Measurements from ENCODE around the gene IFITM2.

The IFITM2 gene

GRCh38 chr11:292211-293121 is 15.2 kb upstream of the IFITM2 start:
- Histone ChIP-seq H3K79me2 (ENCODE audit: control insufficient read depth, insufficient read depth, low read length, poor library complexity) (peaks cover 6% of the 10 kb centered on the region), H3K4me3 (ENCODE audit: low read depth, low read length) (no peak overlapping the region), H3K23ac (ENCODE audit: low read length) (no peak overlapping the region), H4K8ac (ENCODE audit: low read depth, low read length) (no peak overlapping the region), H3K79me1 (ENCODE audit: low read length) (peaks cover 6% of the 10 kb centered on the region), H3K9me3 (ENCODE audit: insufficient read depth, low read depth, low read length) (no peaks in the 10 kb centered on the region), H4K12ac (ENCODE audit: low read depth, low read length) (no peak overlapping the region), H3K9ac (ENCODE audit: low read length) (no peak overlapping the region), H3K4me1 (ENCODE audit: control insufficient read depth in 1 of 2, insufficient read depth in 2 of 2, low read length in 2 of 2) (peaks cover 25 to 28% of the 10 kb centered on the region in 2 experiments), H2AK5ac (ENCODE audit: low read length) (no peak overlapping the region), H2BK5ac (ENCODE audit: low read depth, low read length, poor library complexity) (no peak overlapping the region), H3K4ac (ENCODE audit: low read depth, low read length) (no peak overlapping the region), H2BK12ac (ENCODE audit: low read length) (no peak overlapping the region), H3K4me2 (ENCODE audit: low read length) (no peak overlapping the region), H4K91ac (ENCODE audit: low read depth, low read length) (no peak overlapping the region), H2BK120ac (ENCODE audit: insufficient read depth, low read length, poor library complexity) (no peak overlapping the region), H3K36me3 (ENCODE audit: control insufficient read depth in 1 of 2, insufficient read depth in 2 of 2, low read length in 2 of 2) (peaks cover 25% of the 10 kb centered on the region in 2 experiments), H3K27me3 (ENCODE audit: insufficient read depth, low read length) (no peaks in the 10 kb centered on the region), H3K27ac (ENCODE audit: low read depth, low read length) (no peak overlapping the region), H3K14ac (ENCODE audit: low read length) (no peak overlapping the region), H2AFZ (ENCODE audit: insufficient read depth, low read length, poor library complexity) (no peak overlapping the region), H3K18ac (ENCODE audit: low read length) (no peak overlapping the region)
- WGBS (ENCODE audit: extremely low coverage, insufficient coverage, insufficient read length), result no CpG with 5 or more reads among the region's 29 CpGs
- no peak for DNase-seq

GRCh38 chr11:293271-293851 is 14.3 kb upstream of the IFITM2 start:
- Histone ChIP-seq H3K79me2 (ENCODE audit: control insufficient read depth, insufficient read depth, low read length, poor library complexity) (peaks cover 4% of the 10 kb centered on the region), H3K4me3 (ENCODE audit: low read depth, low read length) (no peak overlapping the region), H4K12ac (ENCODE audit: low read depth, low read length) (no peak overlapping the region), H2BK12ac (ENCODE audit: low read length) (no peak overlapping the region), H2AFZ (ENCODE audit: insufficient read depth, low read length, poor library complexity) (no peak overlapping the region), H2BK120ac (ENCODE audit: insufficient read depth, low read length, poor library complexity) (no peak overlapping the region), H4K91ac (ENCODE audit: low read depth, low read length) (no peak overlapping the region), H3K23ac (ENCODE audit: low read length) (no peak overlapping the region), H3K18ac (ENCODE audit: low read length) (no peak overlapping the region), H3K9me3 (ENCODE audit: insufficient read depth, low read depth, low read length) (no peaks in the 10 kb centered on the region), H2BK5ac (ENCODE audit: low read depth, low read length, poor library complexity) (no peak overlapping the region), H3K9ac (ENCODE audit: low read length) (no peak overlapping the region), H3K4ac (ENCODE audit: low read depth, low read length) (no peak overlapping the region), H3K36me3 (ENCODE audit: control insufficient read depth in 1 of 2, insufficient read depth in 2 of 2, low read length in 2 of 2) (peaks cover 25% of the 10 kb centered on the region in 2 experiments), H3K27me3 (ENCODE audit: insufficient read depth, low read length) (no peaks in the 10 kb centered on the region), H3K14ac (ENCODE audit: low read length) (no peak overlapping the region), H3K4me1 (ENCODE audit: control insufficient read depth in 1 of 2, insufficient read depth in 2 of 2, low read length in 2 of 2) (peaks cover 23% of the 10 kb centered on the region in 2 experiments), H3K4me2 (ENCODE audit: low read length) (no peak overlapping the region), H2AK5ac (ENCODE audit: low read length) (no peak overlapping the region), H3K79me1 (ENCODE audit: low read length) (peaks cover 5% of the 10 kb centered on the region), H3K27ac (ENCODE audit: low read depth, low read length) (no peak overlapping the region), H4K8ac (ENCODE audit: low read depth, low read length) (no peak overlapping the region)
- no peak for DNase-seq
- WGBS (ENCODE audit: extremely low coverage, insufficient coverage, insufficient read length), result no CpG with 5 or more reads among the region's 18 CpGs

- H3K4me2 ChIP-seq (ENCODE audit: low read length), result no peak overlapping the region
- H4K12ac ChIP-seq (ENCODE audit: low read depth, low read length), result no peak overlapping the region
- no CpG with 5 or more reads among the region's 27 CpGs for WGBS (ENCODE audit: extremely low coverage, insufficient coverage, insufficient read length)
- H2AK5ac ChIP-seq (ENCODE audit: low read length), result no peak overlapping the region
- DNase-seq, result no peak
- H2AFZ ChIP-seq (ENCODE audit: insufficient read depth, low read length, poor library complexity), result no peak overlapping the region
- no peak overlapping the region for H2BK5ac ChIP-seq (ENCODE audit: low read depth, low read length, poor library complexity)
- H3K27me3 ChIP-seq (ENCODE audit: insufficient read depth, low read length), result no peaks in the 10 kb centered on the region
- no peak overlapping the region for H2BK120ac ChIP-seq (ENCODE audit: insufficient read depth, low read length, poor library complexity)
- H4K91ac ChIP-seq (ENCODE audit: low read depth, low read length), result no peak overlapping the region
- peaks cover 23% of the 10 kb centered on the region in 2 experiments for H3K4me1 ChIP-seq (ENCODE audit: control insufficient read depth in 1 of 2, insufficient read depth in 2 of 2, low read length in 2 of 2)
- no peaks in the 10 kb centered on the region for H3K79me1 ChIP-seq (ENCODE audit: low read length)
- no peak overlapping the region for H3K9ac ChIP-seq (ENCODE audit: low read length)
- no peak overlapping the region for H3K23ac ChIP-seq (ENCODE audit: low read length)
- H4K8ac ChIP-seq (ENCODE audit: low read depth, low read length), result no peak overlapping the region
- H3K4ac ChIP-seq (ENCODE audit: low read depth, low read length), result no peak overlapping the region
- peaks cover 25% of the 10 kb centered on the region in 2 experiments for H3K36me3 ChIP-seq (ENCODE audit: control insufficient read depth in 1 of 2, insufficient read depth in 2 of 2, low read length in 2 of 2)
- no peak overlapping the region for H3K27ac ChIP-seq (ENCODE audit: low read depth, low read length)
- H3K14ac ChIP-seq (ENCODE audit: low read length), result no peak overlapping the region
- no peak overlapping the region for H3K4me3 ChIP-seq (ENCODE audit: low read depth, low read length)
- H3K9me3 ChIP-seq (ENCODE audit: insufficient read depth, low read depth, low read length), result no peaks in the 10 kb centered on the region
- H3K18ac ChIP-seq (ENCODE audit: low read length), result no peak overlapping the region
- H3K79me2 ChIP-seq (ENCODE audit: control insufficient read depth, insufficient read depth, low read length, poor library complexity), result peaks cover 2% of the 10 kb centered on the region
- no peak overlapping the region for H2BK12ac ChIP-seq (ENCODE audit: low read length)
Observed at GRCh38 chr11:293852-294661, 13.6 kb upstream of the IFITM2 start.

- Histone ChIP-seq H3K79me1 (ENCODE audit: low read length) (no peaks in the 10 kb centered on the region), H3K4ac (ENCODE audit: low read depth, low read length) (no peak overlapping the region), H3K23ac (ENCODE audit: low read length) (no peak overlapping the region), H4K12ac (ENCODE audit: low read depth, low read length) (no peak overlapping the region), H3K18ac (ENCODE audit: low read length) (no peak overlapping the region), H3K4me1 (ENCODE audit: control insufficient read depth in 1 of 2, insufficient read depth in 2 of 2, low read length in 2 of 2) (peaks cover 18 to 19% of the 10 kb centered on the region in 2 experiments), H3K4me3 (ENCODE audit: low read depth, low read length) (no peak overlapping the region), H2BK120ac (ENCODE audit: insufficient read depth, low read length, poor library complexity) (no peak overlapping the region), H3K79me2 (ENCODE audit: control insufficient read depth, insufficient read depth, low read length, poor library complexity) (no peaks in the 10 kb centered on the region), H3K36me3 (ENCODE audit: control insufficient read depth in 1 of 2, insufficient read depth in 2 of 2, low read length in 2 of 2) (peaks cover 25% of the 10 kb centered on the region in 2 experiments), H4K8ac (ENCODE audit: low read depth, low read length) (no peak overlapping the region), H4K91ac (ENCODE audit: low read depth, low read length) (no peak overlapping the region), H2BK12ac (ENCODE audit: low read length) (no peak overlapping the region), H3K27ac (ENCODE audit: low read depth, low read length) (no peak overlapping the region), H3K4me2 (ENCODE audit: low read length) (no peak overlapping the region), H3K9me3 (ENCODE audit: insufficient read depth, low read depth, low read length) (no peaks in the 10 kb centered on the region), H2AK5ac (ENCODE audit: low read length) (no peak overlapping the region), H3K14ac (ENCODE audit: low read length) (no peak overlapping the region), H3K9ac (ENCODE audit: low read length) (no peak overlapping the region), H3K27me3 (ENCODE audit: insufficient read depth, low read length) (no peaks in the 10 kb centered on the region), H2BK5ac (ENCODE audit: low read depth, low read length, poor library complexity) (no peak overlapping the region), H2AFZ (ENCODE audit: insufficient read depth, low read length, poor library complexity) (no peak overlapping the region)
- WGBS (ENCODE audit: extremely low coverage, insufficient coverage, insufficient read length), result no CpG with 5 or more reads among the region's 16 CpGs
- DNase-seq, result no peak
Observed at GRCh38 chr11:294780-295179, 12.8 kb upstream of the IFITM2 start.

All from trophoblast cell (in vitro differentiated cells and primary cell).